ENCODE measurements around the gene WDFY4. TPM values are rescaled to one million over a fixed set of nuclear protein-coding genes. Genes with fewer than 3 reads are reported as not detected.
A peak's percentile ranks its signal among the peaks of the same experiment; 100 is the strongest.

WDFY4 gene
- total RNA-seq, 8 experiments from 2014 or later: 0.05 to 2.0 (median 0.13) TPM; not detected in 1

GRCh38 chr10:48735836-48736390, 51.2 kb downstream of the WDFY4 start:
- in situ Hi-C loops (cut with MboI; ENCODE audit: low pct_unique_long_range_greater_than_20kb in 2 of 9, low sequenced_read_pairs in 9 of 9, unreplicated experiment in 9 of 9): no loop called here
- Histone ChIP-seq H3K4me1 (replicated peaks in 1 of 2) (peaks cover 16 to 27% of the 10 kb centered on the region in 2 donors), H3K4me3 (no peak overlapping the region), H3K27ac (no peak overlapping the region)
- ATAC-seq (replicated peaks in 6 of 8): no peak
- 27 to 83% (median 66%) methylated on average over 1 to 8 of the region's 8 CpGs; no CpG with 5 or more reads in 2 of the 10 experiments for WGBS, 10 experiments

GRCh38 chr10:48736596-48736995, 51.9 kb downstream of the WDFY4 start:
- 0% methylated on average over 1 of the region's 1 CpG; no CpG with 5 or more reads in 9 of the 10 experiments for WGBS, 10 experiments
- ATAC-seq (replicated peaks in 6 of 8): no peak
- in situ Hi-C loops (cut with MboI; ENCODE audit: low pct_unique_long_range_greater_than_20kb in 2 of 9, low sequenced_read_pairs in 9 of 9, unreplicated experiment in 9 of 9): no loop called here
- Histone ChIP-seq H3K27ac (no peak overlapping the region), H3K4me1 (replicated peaks in 1 of 2) (peaks cover 16 to 27% of the 10 kb centered on the region in 2 donors), H3K4me3 (no peak overlapping the region)

GRCh38 chr10:48737886-48738285, 53.2 kb downstream of the WDFY4 start:
- Histone ChIP-seq H3K4me3 (no peak overlapping the region), H3K27ac (no peak overlapping the region), H3K4me1 (replicated peaks in 1 of 2) (peaks cover 16 to 27% of the 10 kb centered on the region in 2 donors)
- no peak for ATAC-seq (replicated peaks in 6 of 8)
- in situ Hi-C loops (cut with MboI; ENCODE audit: low pct_unique_long_range_greater_than_20kb in 2 of 9, low sequenced_read_pairs in 9 of 9, unreplicated experiment in 9 of 9): no loop called here
- 30 to 100% (median 89%) methylated on average over 1 to 2 of the region's 2 CpGs; no CpG with 5 or more reads in 4 of the 10 experiments for WGBS, 10 experiments

GRCh38 chr10:48739170-48739569, 54.5 kb downstream of the WDFY4 start:
- WGBS, 10 experiments: 32 to 80% (median 50%) methylated on average over 2 to 7 of the region's 7 CpGs
- Histone ChIP-seq H3K4me3 (no peak overlapping the region), H3K4me1 (replicated peaks in 1 of 2) (peaks cover 16 to 27% of the 10 kb centered on the region in 2 donors), H3K27ac (no peak overlapping the region)
- peak in 5 of 8 experiments; percentile 71 to 79 (median 78) for ATAC-seq (replicated peaks in 6 of 8)
- in situ Hi-C loops (cut with MboI; ENCODE audit: low pct_unique_long_range_greater_than_20kb in 2 of 9, low sequenced_read_pairs in 9 of 9, unreplicated experiment in 9 of 9): no loop called here

GRCh38 chr10:48740015-48740707, 55.5 kb downstream of the WDFY4 start:
- ATAC-seq (replicated peaks in 6 of 8): peak in 5 of 8 experiments; percentile 10 to 75 (median 50)
- no peak overlapping the region for H3K4me3 ChIP-seq
- in situ Hi-C loops (cut with MboI; ENCODE audit: low pct_unique_long_range_greater_than_20kb in 2 of 9, low sequenced_read_pairs in 9 of 9, unreplicated experiment in 9 of 9): no loop called here
- 58 to 100% (median 67%) methylated on average over 1 to 10 of the region's 11 CpGs; no CpG with 5 or more reads in 3 of the 10 experiments for WGBS, 10 experiments
- H3K4me1 ChIP-seq (replicated peaks in 1 of 2): peaks cover 16 to 27% of the 10 kb centered on the region in 2 donors
- peak overlapping the region in 1 of 2 donors; percentile 41 for H3K27ac ChIP-seq

- Histone ChIP-seq H3K4me3 (no peak overlapping the region), H3K27ac (no peak overlapping the region), H3K4me1 (replicated peaks in 1 of 2) (peaks cover 16 to 27% of the 10 kb centered on the region in 2 donors)
- ATAC-seq (replicated peaks in 6 of 8): peak in 1 of 8 experiments; percentile 62
- 0 to 90% (median 52%) methylated on average over 1 to 2 of the region's 2 CpGs; no CpG with 5 or more reads in 3 of the 10 experiments for WGBS, 10 experiments
- in situ Hi-C loops (cut with MboI; ENCODE audit: low pct_unique_long_range_greater_than_20kb in 2 of 9, low sequenced_read_pairs in 9 of 9, unreplicated experiment in 9 of 9): no loop called here
Observed at GRCh38 chr10:48740988-48741387, 56.3 kb downstream of the WDFY4 start.

GRCh38 chr10:48742891-48743860, 58.5 kb downstream of the WDFY4 start:
- WGBS, 10 experiments: 71 to 100% (median 89%) methylated on average over 1 to 7 of the region's 18 CpGs; no CpG with 5 or more reads in 5 of the 10 experiments
- in situ Hi-C loops (cut with MboI; ENCODE audit: low pct_unique_long_range_greater_than_20kb in 2 of 9, low sequenced_read_pairs in 9 of 9, unreplicated experiment in 9 of 9): no loop called here
- no peak for ATAC-seq (replicated peaks in 6 of 8)

GRCh38 chr10:48744587-48744986, 59.9 kb downstream of the WDFY4 start:
- Histone ChIP-seq H3K4me1 (replicated peaks in 1 of 2) (peaks cover 7 to 12% of the 10 kb centered on the region in 2 donors), H3K4me3 (no peak overlapping the region), H3K27ac (no peak overlapping the region)
- no peak for ATAC-seq (replicated peaks in 6 of 8)
- in situ Hi-C loops (cut with MboI; ENCODE audit: low pct_unique_long_range_greater_than_20kb in 2 of 9, low sequenced_read_pairs in 9 of 9, unreplicated experiment in 9 of 9): no loop called here
- 0 to 100% (median 79%) methylated on average over 1 to 6 of the region's 6 CpGs for WGBS, 10 experiments

More at GRCh38 chr10:48742891-48743860, 58.5 kb downstream of the WDFY4 start:
- H3K27ac ChIP-seq: no peak overlapping the region
- peaks cover 16 to 23% of the 10 kb centered on the region in 2 donors for H3K4me1 ChIP-seq (replicated peaks in 1 of 2)
- H3K4me3 ChIP-seq: no peak overlapping the region

GRCh38 chr10:48745662-48746245, 61.1 kb downstream of the WDFY4 start:
- in situ Hi-C loops (cut with MboI; ENCODE audit: low pct_unique_long_range_greater_than_20kb in 2 of 9, low sequenced_read_pairs in 9 of 9, unreplicated experiment in 9 of 9): no loop called here
- 18 to 90% (median 74%) methylated on average over 2 to 10 of the region's 27 CpGs; no CpG with 5 or more reads in 2 of the 10 experiments for WGBS, 10 experiments
- ATAC-seq (replicated peaks in 6 of 8): no peak
- Histone ChIP-seq H3K4me3 (no peak overlapping the region), H3K27ac (no peak overlapping the region), H3K4me1 (replicated peaks in 1 of 2) (no peaks in the 10 kb centered on the region)

- Histone ChIP-seq H3K4me1 (replicated peaks in 1 of 2) (no peaks in the 10 kb centered on the region), H3K27ac (no peak overlapping the region), H3K4me3 (no peak overlapping the region)
- 17 to 100% (median 61%) methylated on average over 1 to 3 of the region's 4 CpGs; no CpG with 5 or more reads in 4 of the 10 experiments for WGBS, 10 experiments
- no peak for ATAC-seq (replicated peaks in 6 of 8)
- in situ Hi-C loops (cut with MboI; ENCODE audit: low pct_unique_long_range_greater_than_20kb in 2 of 9, low sequenced_read_pairs in 9 of 9, unreplicated experiment in 9 of 9): no loop called here
Observed at GRCh38 chr10:48748573-48748972, 63.9 kb downstream of the WDFY4 start.

- H3K27ac ChIP-seq: no peak overlapping the region
- no peak for ATAC-seq (replicated peaks in 6 of 8)
- WGBS, 10 experiments: 40 to 83% (median 80%) methylated on average over 1 of the region's 1 CpG; no CpG with 5 or more reads in 7 of the 10 experiments
- no peaks in the 10 kb centered on the region for H3K4me1 ChIP-seq (replicated peaks in 1 of 2)
- H3K4me3 ChIP-seq: no peak overlapping the region
- in situ Hi-C loops (cut with MboI; ENCODE audit: low pct_unique_long_range_greater_than_20kb in 2 of 9, low sequenced_read_pairs in 9 of 9, unreplicated experiment in 9 of 9): no loop called here
Observed at GRCh38 chr10:48749254-48749787, 64.6 kb downstream of the WDFY4 start.

- no peak for ATAC-seq (replicated peaks in 6 of 8)
- no peak overlapping the region for H3K27ac ChIP-seq
- in situ Hi-C loops (cut with MboI; ENCODE audit: low pct_unique_long_range_greater_than_20kb in 2 of 9, low sequenced_read_pairs in 9 of 9, unreplicated experiment in 9 of 9): no loop called here
- no peaks in the 10 kb centered on the region for H3K4me1 ChIP-seq (replicated peaks in 1 of 2)
- H3K4me3 ChIP-seq: no peak overlapping the region
- WGBS, 10 experiments: 17 to 57% methylated on average over 1 of the region's 1 CpG; no CpG with 5 or more reads in 8 of the 10 experiments
Observed at GRCh38 chr10:48750019-48750418, 65.3 kb downstream of the WDFY4 start.
